ENCODE data around the gene FBXO2.

Gene FBXO2, protein sequence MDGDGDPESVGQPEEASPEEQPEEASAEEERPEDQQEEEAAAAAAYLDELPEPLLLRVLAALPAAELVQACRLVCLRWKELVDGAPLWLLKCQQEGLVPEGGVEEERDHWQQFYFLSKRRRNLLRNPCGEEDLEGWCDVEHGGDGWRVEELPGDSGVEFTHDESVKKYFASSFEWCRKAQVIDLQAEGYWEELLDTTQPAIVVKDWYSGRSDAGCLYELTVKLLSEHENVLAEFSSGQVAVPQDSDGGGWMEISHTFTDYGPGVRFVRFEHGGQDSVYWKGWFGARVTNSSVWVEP
- total RNA-seq, result 1.7 to 4.3 (median 4.1) reads per million in 4 donors

DNA sequence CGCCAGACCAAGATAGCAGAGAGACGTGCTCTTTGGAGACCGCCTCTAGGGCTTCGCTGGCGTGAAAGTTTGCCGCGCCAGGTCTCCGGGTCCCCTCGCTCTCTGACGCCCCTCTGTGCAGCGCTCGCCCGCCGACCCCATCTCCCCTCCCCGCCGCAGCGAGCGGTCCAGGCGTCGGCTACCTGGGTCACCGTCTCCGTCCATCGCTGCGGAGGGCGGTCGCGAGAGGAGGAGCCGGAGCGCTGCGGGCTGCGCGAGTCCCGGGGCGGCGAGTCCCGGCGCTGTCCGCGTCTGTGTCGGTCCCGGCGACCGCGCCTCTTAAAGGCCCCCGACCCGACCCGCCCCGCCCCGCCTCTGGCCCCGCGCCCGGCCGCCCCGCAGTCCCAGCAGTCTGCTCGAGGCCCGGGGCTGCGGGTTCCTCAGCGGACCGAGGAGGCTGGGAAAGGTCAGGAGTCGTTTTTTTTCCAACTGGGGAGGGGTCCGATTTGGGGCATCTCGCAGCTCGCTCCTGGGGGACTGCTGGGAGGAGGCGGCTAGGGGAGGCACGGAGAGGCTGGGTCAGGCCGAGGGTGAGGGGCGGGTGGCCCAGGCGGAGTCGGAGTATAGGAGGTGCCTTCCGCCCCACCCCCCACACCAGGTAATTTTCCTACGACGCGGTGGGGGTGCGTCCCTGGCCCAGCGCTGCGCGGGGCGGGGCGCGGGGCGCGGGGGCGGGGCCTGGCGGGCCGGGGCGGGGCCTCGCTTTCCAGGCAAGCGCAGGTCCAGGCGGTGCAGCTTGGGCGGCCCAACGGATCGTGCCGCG lies at the start of gene FBXO2, which contains the start of gene FBXO44:
FBXO2 (minus strand) TSS at position 293 of the 802 bp plus-strand sequence; CDS start at position 204, 89 bp downstream.
FBXO44 (plus strand) TSS at position 741 of the 802 bp plus-strand sequence. CDS start 959 bp downstream, outside the sequence.
- peak; percentile 47 to 64 (median 61) for DNase-seq

DNA sequence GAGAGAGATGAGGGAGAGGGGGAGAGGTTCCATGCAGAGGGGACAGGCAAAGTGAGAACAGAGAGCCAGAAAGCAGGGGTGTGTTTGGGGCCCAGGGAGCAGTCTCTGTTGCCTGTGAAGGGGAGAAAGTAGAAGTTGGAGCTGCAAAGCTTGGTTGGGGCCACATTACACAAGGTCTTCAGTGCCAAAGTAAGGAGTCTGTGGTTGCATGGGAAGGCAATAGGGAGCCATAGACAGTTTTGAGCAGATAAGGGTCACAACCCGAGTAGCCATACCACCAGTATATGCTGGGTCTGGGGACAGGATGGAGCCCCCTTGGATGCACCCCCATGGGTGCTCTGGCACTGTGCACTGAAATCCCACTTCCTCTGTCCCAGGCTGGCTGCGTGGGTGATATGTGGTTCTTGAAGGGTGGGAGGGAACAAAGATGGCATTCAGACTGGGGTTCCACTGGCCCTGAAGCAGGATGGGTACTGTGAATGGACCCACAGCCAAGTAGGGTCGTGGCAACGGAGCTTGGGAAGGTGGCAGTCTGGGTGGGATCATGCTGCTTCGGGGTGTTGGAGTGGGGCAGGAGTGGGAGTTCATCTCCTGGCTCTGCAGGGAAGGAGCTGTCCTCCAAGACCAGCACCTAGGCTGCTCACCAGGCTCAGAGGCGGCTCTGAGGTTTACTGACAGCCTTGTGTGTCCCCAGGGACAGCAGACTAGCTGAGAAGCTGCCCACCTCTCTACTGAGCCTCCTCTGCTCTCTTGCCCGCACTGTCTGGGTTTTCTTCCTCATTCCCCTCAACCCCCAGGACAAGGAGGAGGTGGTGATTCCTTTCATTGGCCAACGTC lies 49.3 kb upstream of the FBXO2 start:
- no peak for DNase-seq

GRCh38 chr1:11701981-11702803 lies 48.0 kb upstream of the FBXO2 start:
- DNase-seq, result no peak

DNA sequence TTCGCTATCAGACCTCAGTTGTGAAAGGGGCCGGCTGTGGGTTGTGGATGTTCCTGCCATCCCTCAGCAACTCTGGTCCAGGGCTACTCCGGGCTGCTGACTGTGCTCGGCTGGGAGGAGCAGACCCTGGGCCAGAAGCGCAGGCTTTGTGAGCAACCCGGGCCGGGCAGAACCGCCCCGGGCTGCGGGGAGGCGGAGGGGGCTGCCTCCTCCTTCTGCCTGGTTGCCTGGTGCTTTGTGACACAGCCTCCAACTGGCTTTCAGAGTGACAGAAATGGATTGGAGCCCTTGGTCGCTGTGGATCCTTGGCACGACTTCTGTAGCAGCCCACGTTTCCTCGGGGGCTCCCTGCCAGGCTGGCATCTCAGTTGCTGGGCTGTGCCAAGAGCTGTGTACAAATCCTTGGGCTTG lies 47.3 kb upstream of the FBXO2 start:
- no peak for DNase-seq

- no peak for DNase-seq
These were observed 46.6 kb upstream of the FBXO2 start for GRCh38 chr1:11700601-11701467.

DNA sequence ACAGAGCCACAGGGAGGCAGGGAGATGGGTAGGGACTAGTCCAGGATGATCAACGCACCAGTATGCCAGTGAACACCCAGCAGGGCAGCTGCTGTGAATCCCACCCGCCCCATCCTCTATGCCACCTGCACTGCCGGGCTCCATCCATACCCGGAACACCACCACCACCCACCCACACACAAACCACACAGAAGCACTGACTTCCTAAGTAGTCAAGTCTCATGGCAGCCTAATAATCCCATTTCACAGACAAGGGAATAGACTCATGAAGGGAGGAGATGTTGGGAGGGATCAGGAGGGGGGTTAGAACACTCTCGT lies 43.6 kb upstream of the FBXO2 start:
- no peak for DNase-seq

DNA sequence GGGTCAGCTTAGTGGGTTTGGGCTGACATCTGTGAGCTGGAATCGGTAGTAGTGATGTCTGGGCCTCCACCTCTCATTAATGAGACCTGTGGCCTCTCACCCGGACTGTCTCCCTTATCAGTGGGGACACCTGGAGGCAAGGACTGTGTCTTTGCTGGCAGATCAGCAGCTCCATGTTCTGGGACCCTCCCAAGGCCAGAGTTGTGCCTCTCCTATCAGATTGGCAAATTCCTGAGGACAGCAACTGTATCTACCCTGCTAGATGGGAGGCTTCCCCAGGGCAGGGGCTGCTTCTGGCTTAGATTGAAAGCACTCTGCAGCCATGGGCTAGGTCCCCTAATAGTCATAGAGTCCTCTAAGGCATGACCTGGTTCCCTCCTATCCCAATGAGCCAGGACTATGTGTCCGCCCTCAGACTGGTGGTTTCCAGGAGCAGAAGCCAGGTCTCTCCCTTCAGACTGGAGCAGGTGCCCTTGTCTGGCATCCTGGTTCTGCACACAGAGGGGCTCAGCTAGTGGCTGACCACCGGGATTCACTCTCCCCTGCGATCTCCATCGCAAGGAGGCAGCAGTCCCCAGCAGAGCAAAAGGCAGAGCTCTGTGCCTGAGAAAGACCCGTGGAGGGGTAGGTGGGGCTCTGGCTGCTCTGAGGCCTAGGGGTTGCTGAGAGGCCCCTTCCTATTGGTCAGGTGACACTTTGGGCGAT lies 43.1 kb upstream of the FBXO2 start:
- DNase-seq, result no peak

DNA sequence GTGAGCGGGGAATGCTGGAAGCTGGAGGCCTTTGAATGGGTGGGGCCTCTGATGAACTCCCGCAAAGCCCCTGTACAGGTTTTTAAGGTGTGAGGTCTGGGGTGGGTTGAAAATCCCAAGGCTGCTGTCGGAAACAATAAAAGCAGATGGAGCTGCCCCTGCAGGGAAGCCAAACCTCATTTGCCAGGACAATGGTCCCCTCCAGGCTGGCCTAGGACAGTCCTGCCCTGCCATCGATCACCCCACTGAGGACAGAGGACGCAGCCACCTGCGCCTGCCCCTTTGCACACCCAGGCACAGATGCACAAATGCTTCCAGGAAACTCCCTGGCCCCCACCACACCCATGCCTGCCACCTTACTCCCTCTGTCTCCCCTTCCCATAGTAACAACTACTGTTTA lies 41.6 kb upstream of the FBXO2 start:
- no peak for DNase-seq

DNA sequence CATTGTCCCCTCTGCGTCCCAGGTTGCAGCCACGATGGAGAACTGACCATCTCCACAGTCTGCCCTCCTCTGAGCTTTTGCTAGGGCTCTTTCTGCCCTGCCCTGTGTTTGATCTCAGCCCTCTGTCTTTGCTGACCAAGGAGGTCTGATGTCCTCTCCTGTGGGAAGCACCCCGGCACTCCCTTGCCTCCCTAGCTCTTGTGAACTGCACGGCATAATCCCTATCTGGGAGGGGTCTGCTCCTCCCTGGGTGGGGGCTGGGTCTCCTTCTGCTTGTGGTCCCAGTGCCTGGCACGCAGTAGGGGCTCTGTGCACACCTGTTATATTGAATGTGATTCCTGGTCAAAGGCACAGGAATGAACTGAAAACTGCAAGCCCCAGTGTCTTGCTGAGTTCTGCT lies 39.7 kb upstream of the FBXO2 start:
- DNase-seq, result no peak

- peak in 1 of 5 donors; percentile 33 for DNase-seq
These were observed 38.9 kb upstream of the FBXO2 start for GRCh38 chr1:11693024-11693590.

GRCh38 chr1:11691928-11692711 lies 37.9 kb upstream of the FBXO2 start:
- DNase-seq, result no peak

- no peak for DNase-seq
These were observed 37.2 kb upstream of the FBXO2 start, which contains the start of gene DRAXIN for GRCh38 chr1:11691302-11691914. DRAXIN (plus strand) TSS chr1:11691710; CDS start chr1:11706259, 14,549 bp downstream.

- no peak for DNase-seq
These were observed 36.4 kb upstream of the FBXO2 start for GRCh38 chr1:11690397-11691301.

GRCh38 chr1:11688506-11688905 lies 34.3 kb upstream of the FBXO2 start:
- no peak for DNase-seq

- no peak for DNase-seq
These were observed 31.1 kb upstream of the FBXO2 start for GRCh38 chr1:11685210-11685752.

DNA sequence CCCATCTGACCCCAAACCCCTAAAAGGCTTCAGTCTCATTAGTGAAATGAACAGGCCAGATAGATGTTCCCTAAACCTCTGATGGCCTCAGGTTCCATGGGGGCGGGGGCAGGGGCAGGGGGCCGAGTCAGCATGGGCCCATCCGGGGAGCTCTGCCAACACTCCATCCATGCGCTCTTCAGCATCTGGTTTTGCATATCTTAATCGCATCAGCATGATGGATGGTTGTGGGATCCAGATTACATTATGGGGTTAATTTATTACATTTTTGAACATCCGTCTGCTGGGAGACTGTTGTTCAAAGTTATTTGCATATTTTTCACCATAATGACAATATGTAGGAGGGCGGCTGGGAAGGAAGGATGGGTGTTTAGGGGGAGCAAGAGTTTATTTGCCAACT lies 29.8 kb upstream of the FBXO2 start:
- no peak for DNase-seq

DNA sequence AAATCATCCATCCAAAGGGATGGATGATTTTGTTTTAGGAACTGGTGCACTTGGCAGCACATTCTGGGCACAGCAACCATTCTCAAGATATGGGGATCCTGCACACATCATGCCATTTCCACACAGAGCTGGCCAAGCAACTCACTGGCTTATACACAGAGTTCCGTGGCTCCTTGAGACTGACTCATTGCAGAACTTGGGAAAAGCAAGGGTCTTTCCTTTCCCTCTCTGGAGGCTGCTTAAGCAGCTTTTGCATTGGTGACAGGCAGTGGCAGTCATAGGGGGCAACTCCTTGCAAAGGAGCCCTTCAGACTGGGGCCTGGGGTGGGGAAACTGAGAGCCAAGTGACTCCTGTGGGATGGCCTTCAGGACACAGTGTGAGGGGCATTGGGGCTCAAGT lies 28.6 kb upstream of the FBXO2 start:
- DNase-seq, result no peak

All from T-helper 1 cell (primary cell).